Peyer's patch (tissue), 4 donors: ENCODE measurements around the gene ZNF217. TPM values are rescaled to one million over a fixed set of nuclear protein-coding genes. Genes with fewer than 3 reads are reported as not detected.
"Not testable (repeated sequence)": the region's sequence is repeated elsewhere in the genome, so short reads cannot be mapped to it uniquely, and the experiment has no call there.

Experiments
- DNase-seq, 3 donors: peaks; one replicate each; pipeline ENCODE4 v3.0.0-alpha.2; 2017 to 2019
- H3K27ac ChIP-seq, 4 donors: fragments of 200-600 bp; sonication (generic); one replicate each; pipeline ENCODE4 v1.5.1; 2016 to 2019
- H3K27me3 ChIP-seq, 2 donors: fragments of 200-600 bp; sonication (generic); one replicate each; pipeline ENCODE4 v1.5.1; 2019
- H3K36me3 ChIP-seq, 3 donors: fragments of 200-600 bp; sonication (generic); one replicate each; pipeline ENCODE4 v1.5.1; 2016 to 2019
- H3K4me1 ChIP-seq, 4 donors: fragments of 200-600 bp; sonication (generic); one replicate each; pipeline ENCODE4 v1.5.1; 2016 to 2019
- H3K4me3 ChIP-seq, 4 donors: fragments of 200-600 bp; sonication (generic); 1 replicate in 3 of 4; 2 replicates in 1 of 4; pipeline ENCODE4 v1.5.1; 2016 to 2019; ENCODE audit warnings: mild to moderate bottlenecking in 1 of 4
- H3K9me3 ChIP-seq, 4 donors: fragments of 200-600 bp; sonication (generic); one replicate each; pipeline ENCODE4 v1.5.1; 2016 to 2019; ENCODE audit warnings: mild to moderate bottlenecking in 1 of 4
- POLR2A ChIP-seq, 2 donors: fragments of 450-650 bp; IDR thresholded peaks; one replicate each; pipeline ENCODE4 v1.5.1; 2017; ENCODE audit warnings: antibody characterized with exemption in 2 of 2, mild to moderate bottlenecking in 2 of 2, moderate library complexity in 2 of 2
- total RNA-seq, 4 donors: library from RNA; depleted of rRNA; stranded (reverse); fragments of >200 nt; gene quantifications; one replicate each; pipeline ENCODE4 v1.1.0, GENCODE V29; 2016
- TF ChIP-seq, protein P1 (sequence below), 6 experiments: fragments of 450-650 bp in 4 of 6; fragments of 200-600 bp in 2 of 6; sonication (generic) in 1 of 6; IDR thresholded peaks; one replicate each; pipeline ENCODE4 v1.5.1; 2017 to 2019; ENCODE audit warnings: antibody characterized with exemption in 6 of 6, mild to moderate bottlenecking in 3 of 6, moderate library complexity in 1 of 6

ZNF217 gene
- total RNA-seq, 4 donors from 2014 or later = 23.3 to 59.4 (median 43.4) TPM

DNA sequence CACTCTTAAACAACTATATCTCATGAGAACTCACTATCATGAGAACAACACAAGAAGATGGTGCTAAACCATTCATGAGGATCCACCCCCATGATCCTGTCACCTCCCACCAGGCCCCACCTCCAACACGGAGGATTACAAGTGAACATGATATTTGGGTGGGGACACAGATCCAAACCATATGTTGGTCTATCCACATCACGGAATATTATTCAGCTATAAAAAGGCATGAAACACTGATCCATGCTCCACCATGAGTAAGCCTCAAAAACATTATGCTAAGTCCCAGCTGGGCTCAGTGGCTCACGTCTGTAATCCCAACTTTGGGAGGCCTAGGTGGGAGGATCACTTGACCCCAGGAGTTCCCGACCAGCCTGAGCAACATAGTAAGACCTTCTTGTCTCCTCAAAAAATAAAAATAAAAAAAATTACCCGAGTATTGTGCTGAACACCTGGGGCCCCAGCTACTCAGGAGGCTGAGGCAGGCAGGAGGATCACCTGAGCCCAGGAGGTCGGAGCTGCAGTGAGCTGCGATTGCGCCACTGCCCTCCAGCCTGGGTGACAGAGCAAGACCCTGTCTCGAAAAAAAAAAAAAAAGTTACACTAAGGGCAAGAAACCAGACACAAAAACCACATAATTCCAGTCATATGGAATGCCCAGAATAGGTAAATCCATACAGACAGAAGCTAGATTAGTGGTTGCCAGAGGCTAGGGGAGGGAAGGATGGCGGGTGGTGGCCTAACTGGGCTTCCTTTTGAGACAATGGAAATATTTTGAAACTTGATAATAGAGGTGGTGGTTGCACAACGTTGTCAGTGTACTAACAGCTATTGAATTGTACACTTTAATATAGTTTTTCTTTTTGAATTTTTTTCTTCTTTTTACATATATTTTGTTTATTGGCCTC, 43.1 kb downstream of the ZNF217 start:
- H3K4me3 ChIP-seq = no peak overlapping the region
- DNase-seq = no peak
- no peak overlapping the region for H3K27ac ChIP-seq
- no peaks in the 10 kb centered on the region for H3K9me3 ChIP-seq
- no peaks in the 10 kb centered on the region for H3K4me1 ChIP-seq
- H3K36me3 ChIP-seq = no peaks in the 10 kb centered on the region
- TF ChIP-seq, protein P1, sequence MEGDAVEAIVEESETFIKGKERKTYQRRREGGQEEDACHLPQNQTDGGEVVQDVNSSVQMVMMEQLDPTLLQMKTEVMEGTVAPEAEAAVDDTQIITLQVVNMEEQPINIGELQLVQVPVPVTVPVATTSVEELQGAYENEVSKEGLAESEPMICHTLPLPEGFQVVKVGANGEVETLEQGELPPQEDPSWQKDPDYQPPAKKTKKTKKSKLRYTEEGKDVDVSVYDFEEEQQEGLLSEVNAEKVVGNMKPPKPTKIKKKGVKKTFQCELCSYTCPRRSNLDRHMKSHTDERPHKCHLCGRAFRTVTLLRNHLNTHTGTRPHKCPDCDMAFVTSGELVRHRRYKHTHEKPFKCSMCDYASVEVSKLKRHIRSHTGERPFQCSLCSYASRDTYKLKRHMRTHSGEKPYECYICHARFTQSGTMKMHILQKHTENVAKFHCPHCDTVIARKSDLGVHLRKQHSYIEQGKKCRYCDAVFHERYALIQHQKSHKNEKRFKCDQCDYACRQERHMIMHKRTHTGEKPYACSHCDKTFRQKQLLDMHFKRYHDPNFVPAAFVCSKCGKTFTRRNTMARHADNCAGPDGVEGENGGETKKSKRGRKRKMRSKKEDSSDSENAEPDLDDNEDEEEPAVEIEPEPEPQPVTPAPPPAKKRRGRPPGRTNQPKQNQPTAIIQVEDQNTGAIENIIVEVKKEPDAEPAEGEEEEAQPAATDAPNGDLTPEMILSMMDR (IDR thresholded peaks at IDR 0.05) = no peak
- no peak for TF ChIP-seq POLR2A (IDR thresholded peaks at IDR 0.05)
- no peaks in the 10 kb centered on the region for H3K27me3 ChIP-seq

DNA sequence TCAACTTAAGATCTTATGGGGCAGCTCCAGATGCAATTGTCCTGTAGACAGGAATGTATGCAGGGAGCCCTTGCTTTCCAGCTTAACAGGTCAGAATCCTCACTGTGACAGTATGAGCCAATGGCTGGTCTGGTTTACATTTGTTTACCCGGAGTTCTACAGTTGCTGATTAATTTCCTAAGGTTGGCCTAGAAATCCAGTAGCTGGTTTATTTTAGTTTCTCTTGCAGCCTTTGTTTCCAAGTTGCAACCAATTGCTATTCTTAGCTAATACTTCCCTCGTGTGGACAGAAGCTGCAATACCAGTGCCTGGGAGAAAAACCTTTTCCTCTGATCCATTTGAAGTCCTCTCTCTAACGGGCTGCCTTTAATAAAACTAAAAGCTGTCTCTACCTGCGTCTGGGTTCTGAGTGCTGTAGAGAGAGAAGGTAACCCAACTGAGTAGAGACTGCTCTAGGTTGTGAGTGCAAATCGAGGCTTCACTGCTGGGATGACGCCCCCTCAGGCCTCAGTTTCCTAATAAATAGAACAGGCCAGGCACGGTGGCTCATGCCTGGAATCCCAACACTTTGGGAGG, 45.9 kb downstream of the ZNF217 start:
- Histone ChIP-seq H3K4me1 (no peaks in the 10 kb centered on the region), H3K36me3 (no peaks in the 10 kb centered on the region), H3K4me3 (no peak overlapping the region), H3K27ac (no peak overlapping the region), H3K27me3 (no peaks in the 10 kb centered on the region), H3K9me3 (no peaks in the 10 kb centered on the region)
- TF ChIP-seq POLR2A (IDR thresholded peaks at IDR 0.05) = no peak
- TF ChIP-seq, protein P1 (IDR thresholded peaks at IDR 0.05) = peak in 5 of 6 experiments; percentile 37 to 87 (median 83)
- DNase-seq = no peak

DNA sequence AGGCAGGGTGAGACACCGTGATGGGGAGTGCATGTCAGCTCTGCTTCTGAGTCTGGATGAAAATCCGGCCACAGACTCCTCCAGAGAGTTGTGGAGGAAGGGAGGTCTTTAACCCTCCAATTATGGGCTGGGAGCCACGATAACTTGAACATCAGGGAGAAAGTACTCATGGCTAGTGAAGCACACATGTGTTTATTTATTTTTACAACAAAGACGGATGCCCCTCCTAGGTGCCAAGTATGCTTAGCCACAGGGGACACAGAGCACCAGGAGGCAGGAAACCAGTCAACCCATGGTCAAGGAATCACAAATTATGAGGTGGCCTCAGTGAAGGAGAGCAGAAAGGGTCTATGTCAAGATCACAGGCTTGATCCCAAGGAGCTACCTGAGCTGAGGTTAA, 54.1 kb downstream of the ZNF217 start:
- H3K36me3 ChIP-seq = no peaks in the 10 kb centered on the region
- no peaks in the 10 kb centered on the region for H3K9me3 ChIP-seq
- no peak overlapping the region for H3K4me3 ChIP-seq
- TF ChIP-seq, protein P1 (IDR thresholded peaks at IDR 0.05) = no peak
- no peak for TF ChIP-seq POLR2A (IDR thresholded peaks at IDR 0.05)
- H3K27ac ChIP-seq = no peak overlapping the region
- DNase-seq = no peak
- H3K27me3 ChIP-seq = no peaks in the 10 kb centered on the region
- H3K4me1 ChIP-seq = no peaks in the 10 kb centered on the region

DNA sequence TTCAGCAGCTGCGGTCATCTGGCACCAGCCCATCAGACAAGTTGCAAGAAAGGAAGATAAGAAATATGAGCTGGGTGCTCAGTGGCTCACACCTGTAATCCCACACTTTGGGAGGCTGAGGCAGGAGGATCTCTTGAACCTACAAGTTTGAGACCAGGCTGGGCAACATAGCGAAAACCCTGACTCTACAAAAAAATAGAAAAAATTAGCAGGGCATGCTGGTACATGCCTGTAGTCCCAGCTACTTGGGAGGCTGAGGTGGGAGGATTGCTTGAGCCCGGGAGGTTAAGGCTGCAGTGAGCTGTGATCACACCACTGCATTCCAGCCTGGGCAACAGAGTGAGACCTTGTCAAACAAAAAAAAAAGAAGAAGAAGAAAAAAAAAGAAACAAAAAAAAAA, 57.3 kb downstream of the ZNF217 start:
- H3K27me3 ChIP-seq, DNase-seq, H3K9me3 ChIP-seq, H3K4me1 ChIP-seq, H3K4me3 ChIP-seq, H3K27ac ChIP-seq, H3K36me3 ChIP-seq: not testable (repeated sequence)

DNA sequence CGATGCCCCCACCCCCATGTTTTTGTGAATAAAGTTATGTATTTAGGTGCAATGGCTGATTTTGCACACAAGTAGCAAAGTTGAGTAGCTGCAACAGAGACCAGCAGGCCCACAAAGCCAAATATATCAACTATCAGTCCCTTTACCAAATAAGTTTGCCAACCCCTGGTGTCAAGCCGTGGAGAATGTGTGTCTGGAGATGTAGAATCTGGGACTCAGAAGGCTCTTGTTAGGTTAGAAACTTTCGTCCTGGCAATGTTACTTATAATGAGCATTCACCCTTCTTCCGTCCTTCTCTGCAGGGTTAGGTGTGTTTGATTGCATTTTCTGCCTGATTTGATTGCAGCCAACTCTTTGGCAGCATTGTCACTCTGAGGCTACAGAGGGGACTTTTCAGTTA, 57.8 kb downstream of the ZNF217 start:
- no peaks in the 10 kb centered on the region for H3K36me3 ChIP-seq
- H3K9me3 ChIP-seq = no peaks in the 10 kb centered on the region
- no peaks in the 10 kb centered on the region for H3K27me3 ChIP-seq
- DNase-seq = no peak
- H3K4me1 ChIP-seq = no peaks in the 10 kb centered on the region
- TF ChIP-seq, protein P1 (IDR thresholded peaks at IDR 0.05) = no peak
- no peak for TF ChIP-seq POLR2A (IDR thresholded peaks at IDR 0.05)
- H3K4me3 ChIP-seq = no peak overlapping the region
- H3K27ac ChIP-seq = no peak overlapping the region

DNA sequence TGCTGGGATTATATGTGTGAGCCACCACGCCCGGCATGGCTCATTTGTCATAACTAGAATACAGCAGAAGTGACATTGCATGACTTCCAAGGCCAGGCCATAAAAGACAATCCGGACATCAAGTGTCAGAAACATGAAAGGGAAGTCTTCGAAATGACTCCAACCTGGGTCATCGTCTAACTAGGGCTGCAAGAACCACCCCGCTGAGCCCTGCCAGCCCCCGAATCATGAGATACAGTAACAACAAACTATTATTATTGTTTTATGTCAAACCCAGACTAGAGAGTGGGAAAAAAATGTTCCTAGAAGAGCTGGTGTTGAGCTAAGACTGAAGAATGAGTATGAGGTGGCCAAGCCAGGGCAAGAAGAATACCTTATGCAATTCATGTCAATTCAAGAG, 59.6 kb downstream of the ZNF217 start:
- TF ChIP-seq POLR2A (IDR thresholded peaks at IDR 0.05) = no peak
- TF ChIP-seq, protein P1 (IDR thresholded peaks at IDR 0.05) = no peak
- Histone ChIP-seq H3K36me3 (no peaks in the 10 kb centered on the region), H3K27ac (no peak overlapping the region), H3K9me3 (no peaks in the 10 kb centered on the region), H3K4me1 (no peaks in the 10 kb centered on the region), H3K27me3 (no peaks in the 10 kb centered on the region), H3K4me3 (no peak overlapping the region)
- no peak for DNase-seq
